Endothelial cell of umbilical vein (primary cell): Measurements from ENCODE around the gene SLC25A21. TPM values are rescaled to one million over a fixed set of nuclear protein-coding genes. Genes with fewer than 3 reads are reported as not detected.

Experiments
- BruUV-seq: library from RNA; stranded (reverse); fragments of 400-500 nt; replicated peaks from 2 replicates; lab custom pipeline; 2021; lab: Mats Ljungman, UMichigan
- CTCF ChIA-PET: fragments of 300-600, 350-600 bp; sonication (Branson Sonifier 250); formaldehyde crosslinking; loops from one replicate; lab custom pipeline; 2021; ENCODE audit warnings: antibody characterized with exemption, inconsistent platforms; lab: Charles Lee
- POLR2A ChIA-PET: fragments of 300-600, 350-600 bp; sonication (Branson Sonifier 250); formaldehyde crosslinking; loops from one replicate; lab custom pipeline; 2021; ENCODE audit warnings: antibody characterized with exemption, inconsistent platforms; lab: Charles Lee
- DNase-seq: peaks from one replicate; pipeline ENCODE4 v3.0.0-alpha.2; 2011; ENCODE audit warnings: low read depth, low spot score
- FAIRE-seq: peaks from 2 replicates; lab custom pipeline; 2011; peaks lifted over from hg19 to GRCh38; lab: Jason Lieb, UNC
- H2AFZ ChIP-seq: 2 replicates; pipeline ENCODE4 v1.6.0; 2012; ENCODE audit warnings: low read depth, low read length, control low read depth, inconsistent platforms
- H3K27ac ChIP-seq: 2 replicates; pipeline ENCODE4 v1.5.1; 2011; ENCODE audit warnings: low read depth, mild to moderate bottlenecking, control low read depth, low read length, moderate library complexity; ENCODE audit not compliant: insufficient read depth
- H3K27me3 ChIP-seq, 2 experiments: 2 replicates each; pipeline versions ENCODE4 v1.6.0 to v1.6.1; 2011; ENCODE audit warnings: low read length in 2 of 2, mixed read lengths in 1 of 2; ENCODE audit not compliant: control insufficient read depth in 2 of 2, insufficient read depth in 2 of 2
- H3K36me3 ChIP-seq, 2 experiments: 2 replicates in 1 of 2; 3 replicates in 1 of 2; pipeline ENCODE4 v1.5.1; 2011; ENCODE audit warnings: low read length in 2 of 2, mild to moderate bottlenecking in 1 of 2, moderate library complexity in 1 of 2; ENCODE audit not compliant: control insufficient read depth in 2 of 2, insufficient read depth in 2 of 2; ENCODE audit errors: extremely low read depth in 1 of 2
- H3K4me1 ChIP-seq: 3 replicates; pipeline ENCODE4 v1.5.1; 2011; ENCODE audit warnings: mild to moderate bottlenecking, low read length; ENCODE audit not compliant: control insufficient read depth, insufficient read depth; ENCODE audit errors: extremely low read depth
- H3K4me2 ChIP-seq: 2 replicates; pipeline ENCODE4 v1.6.1; 2011; ENCODE audit warnings: low read length, control low read depth, mixed read lengths; ENCODE audit not compliant: insufficient read depth
- H3K4me3 ChIP-seq, 3 experiments: fragments of 200-600 bp in 1 of 3; sonication (generic), shearing (Covaris generic) in 1 of 3; replicated peaks in 1 of 3; 2 replicates each; pipeline ENCODE4 v1.5.1; 2011 to 2016; ENCODE audit warnings: control low read depth in 3 of 3, low read length in 3 of 3, mild to moderate bottlenecking in 2 of 3, inconsistent platforms in 1 of 3, low read depth in 1 of 3, moderate library complexity in 1 of 3; ENCODE audit not compliant: insufficient read depth in 1 of 3
- H3K79me2 ChIP-seq: 2 replicates; pipeline ENCODE4 v1.6.0; 2012; ENCODE audit warnings: low read length, inconsistent platforms; ENCODE audit not compliant: control insufficient read depth, insufficient read depth
- H3K9ac ChIP-seq: replicated peaks from 2 replicates; pipeline ENCODE3; 2011; ENCODE audit warnings: low read length, control low read depth; ENCODE audit not compliant: insufficient read depth; ENCODE audit errors: extremely low read depth
- H3K9me1 ChIP-seq: replicated peaks from 3 replicates; pipeline ENCODE4 v1.6.0; 2011; ENCODE audit warnings: mild to moderate bottlenecking, low read length; ENCODE audit not compliant: control insufficient read depth, insufficient read depth; ENCODE audit errors: extremely low read depth
- H3K9me3 ChIP-seq: replicated peaks from 2 replicates; pipeline ENCODE4 v1.5.1; 2012; ENCODE audit warnings: low read length, inconsistent platforms; ENCODE audit not compliant: control insufficient read depth, insufficient read depth
- H4K20me1 ChIP-seq: replicated peaks from 2 replicates; pipeline ENCODE3; 2011; ENCODE audit warnings: mild to moderate bottlenecking, low read length; ENCODE audit not compliant: control insufficient read depth, insufficient read depth; ENCODE audit errors: extremely low read depth
- EZH2 ChIP-seq: IDR thresholded peaks from 2 replicates; pipeline ENCODE4 v1.6.1; 2012; ENCODE audit warnings: borderline replicate concordance, low read depth, mild to moderate bottlenecking, moderate library complexity, low read length, inconsistent platforms; ENCODE audit not compliant: severe bottlenecking
- FOS ChIP-seq: IDR thresholded peaks from 2 replicates; pipeline ENCODE4 v1.6.1; 2011; ENCODE audit warnings: mild to moderate bottlenecking, low read length, moderate library complexity, borderline replicate concordance; ENCODE audit not compliant: insufficient read depth
- GATA2 ChIP-seq: IDR thresholded peaks from 2 replicates; pipeline ENCODE4 v1.7.0; 2011; ENCODE audit warnings: low read depth, mild to moderate bottlenecking, moderate library complexity, mixed read lengths, low read length; ENCODE audit not compliant: insufficient read length, insufficient read depth
- JUN ChIP-seq: IDR thresholded peaks from 2 replicates; pipeline ENCODE4 v1.6.1; 2011; ENCODE audit warnings: borderline replicate concordance, low read depth; ENCODE audit not compliant: insufficient read length, insufficient read depth
- MYC ChIP-seq: IDR thresholded peaks from one replicate; pipeline ENCODE4 v1.6.1; 2011; ENCODE audit warnings: mild to moderate bottlenecking, low read depth, low read length
- POLR2A ChIP-seq: IDR thresholded peaks from 2 replicates; pipeline ENCODE4 v1.6.1; 2012; ENCODE audit warnings: low read depth, mild to moderate bottlenecking, control low read depth, low read length
- POLR2AphosphoS5 ChIP-seq: IDR thresholded peaks from 2 replicates; pipeline ENCODE4 v1.6.1; 2012; ENCODE audit warnings: low read depth, mild to moderate bottlenecking, control low read depth, low read length, moderate library complexity; ENCODE audit not compliant: insufficient read depth
- dilution Hi-C: fragments of 300-500 bp; cut with MboI; formaldehyde crosslinking; loops from one replicate; pipeline ENCODE4 v1.15.0; 2019; ENCODE audit warnings: low sequenced_read_pairs; ENCODE audit not compliant: extremely low pct_ligation_motif_present
- intact Hi-C: fragments of 100-400 bp; cut with micrococcal nuclease; formaldehyde crosslinking; loops from one replicate; pipeline ENCODE4 v1.10.0; 2022
- polyA plus RNA-seq, 4 experiments: library from polyadenylated mRNA; depleted of rRNA in 3 of 4; stranded (reverse) in 3 of 4; unstranded in 1 of 4; fragments of >200 nt; gene quantifications; 2 replicates each; pipeline versions ENCODE4 v1.2.1 to v1.2.3, GENCODE V29; 2011 to 2012; ENCODE audit warnings: missing spikeins in 1 of 4
- total RNA-seq: library from RNA; stranded (reverse); gene quantifications from 2 replicates; pipeline ENCODE4 v1.2.3, GENCODE V29; 2021
- TF ChIP-seq, protein P1 (sequence below): IDR thresholded peaks from 2 replicates; pipeline ENCODE4 v1.6.1; 2011; ENCODE audit not compliant: insufficient read depth, insufficient read length
- TF ChIP-seq, protein P2 (sequence below), 2 donors: IDR thresholded peaks; 1 replicate in 1 of 2; 2 replicates in 1 of 2; pipeline ENCODE4 v1.5.1; 2011; ENCODE audit warnings: low read length in 2 of 2, mild to moderate bottlenecking in 2 of 2, moderate library complexity in 2 of 2, control low read depth in 1 of 2, inconsistent platforms in 1 of 2, low read depth in 1 of 2; ENCODE audit not compliant: insufficient read depth in 1 of 2; ENCODE audit errors: extremely low read depth in 1 of 2

Gene SLC25A21
- total and polyA plus RNA-seq, 2 donors (not counting 3 experiments of a cell fraction or from before 2014, with no cell fraction given), result 0.98 to 1.4 TPM

DNA sequence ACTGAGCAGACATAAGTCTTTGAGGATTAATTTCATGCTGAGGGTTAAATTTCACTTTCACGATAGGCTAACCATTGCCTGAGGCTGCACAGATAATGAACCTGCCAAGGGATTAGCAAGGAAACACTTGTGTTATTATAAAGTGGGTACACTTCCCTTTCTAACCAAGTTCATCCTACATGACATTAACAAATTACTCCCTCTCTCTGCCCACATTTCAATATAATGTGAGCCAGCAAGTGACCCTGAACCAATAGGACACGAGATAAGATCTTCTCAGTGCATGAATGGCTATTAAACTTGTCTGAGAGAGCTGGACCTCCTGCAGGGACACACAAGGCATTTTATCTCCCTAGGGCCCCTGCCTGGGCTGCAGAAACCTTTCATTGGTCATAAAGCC lies 337.3 kb downstream of the SLC25A21 start:
- H3K9ac ChIP-seq, result no peak overlapping the region
- no peak overlapping the region for H3K4me3 ChIP-seq
- H3K9me3 ChIP-seq, result no peaks in the 10 kb centered on the region
- no peaks in the 10 kb centered on the region for H3K4me1 ChIP-seq
- intact Hi-C loops (no loop called here), dilution Hi-C loops (no loop called here)
- POLR2A ChIA-PET, result no interaction called here
- H3K27ac ChIP-seq, result no peak overlapping the region
- H2AFZ ChIP-seq, result no peak overlapping the region
- TF ChIP-seq JUN, result no peak
- no peak for TF ChIP-seq GATA2
- FAIRE-seq, result no peak
- H3K36me3 ChIP-seq, result no peaks in the 10 kb centered on the region
- CTCF ChIA-PET, result no interaction called here
- no peak overlapping the region for H3K4me2 ChIP-seq
- DNase-seq, result no peak
- H3K27me3 ChIP-seq, result no peaks in the 10 kb centered on the region
- BruUV-seq, result no TSS peak
- H4K20me1 ChIP-seq, result no peaks in the 10 kb centered on the region
- H3K79me2 ChIP-seq, result no peaks in the 10 kb centered on the region
- H3K9me1 ChIP-seq, result no peaks in the 10 kb centered on the region

DNA sequence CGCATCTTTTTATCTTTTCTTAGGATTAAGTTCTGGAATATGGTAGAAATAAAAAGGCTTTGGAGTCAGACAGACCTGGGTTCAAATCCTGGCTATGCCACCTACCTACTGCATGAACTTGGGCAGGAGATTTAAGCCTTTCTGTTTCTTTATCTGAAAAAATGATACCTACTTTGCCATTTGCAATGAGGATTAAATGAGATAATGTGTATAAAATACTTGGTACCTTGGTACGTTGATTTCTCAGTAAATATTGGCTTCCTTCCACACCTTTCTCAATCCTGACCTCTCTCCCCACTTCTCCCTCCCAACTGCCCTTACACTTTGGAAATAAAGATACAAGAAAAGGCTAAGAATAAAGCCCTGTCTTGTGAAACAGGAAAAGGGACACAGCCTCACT lies 338.1 kb downstream of the SLC25A21 start:
- Histone ChIP-seq H3K79me2 (no peaks in the 10 kb centered on the region), H3K27ac (no peak overlapping the region), H3K9me3 (no peaks in the 10 kb centered on the region), H3K27me3 (no peaks in the 10 kb centered on the region), H3K36me3 (no peaks in the 10 kb centered on the region), H4K20me1 (no peaks in the 10 kb centered on the region), H2AFZ (no peak overlapping the region), H3K4me1 (no peaks in the 10 kb centered on the region), H3K9me1 (no peaks in the 10 kb centered on the region), H3K9ac (no peak overlapping the region), H3K4me2 (no peak overlapping the region), H3K4me3 (no peak overlapping the region)
- TF ChIP-seq POLR2AphosphoS5 (no peak), MYC (no peak), GATA2 (no peak), EZH2 (no peak), POLR2A (no peak), JUN (no peak), FOS (no peak)
- TF ChIP-seq, protein P1, sequence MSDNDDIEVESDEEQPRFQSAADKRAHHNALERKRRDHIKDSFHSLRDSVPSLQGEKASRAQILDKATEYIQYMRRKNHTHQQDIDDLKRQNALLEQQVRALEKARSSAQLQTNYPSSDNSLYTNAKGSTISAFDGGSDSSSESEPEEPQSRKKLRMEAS, result no peak
- TF ChIP-seq, protein P2, sequence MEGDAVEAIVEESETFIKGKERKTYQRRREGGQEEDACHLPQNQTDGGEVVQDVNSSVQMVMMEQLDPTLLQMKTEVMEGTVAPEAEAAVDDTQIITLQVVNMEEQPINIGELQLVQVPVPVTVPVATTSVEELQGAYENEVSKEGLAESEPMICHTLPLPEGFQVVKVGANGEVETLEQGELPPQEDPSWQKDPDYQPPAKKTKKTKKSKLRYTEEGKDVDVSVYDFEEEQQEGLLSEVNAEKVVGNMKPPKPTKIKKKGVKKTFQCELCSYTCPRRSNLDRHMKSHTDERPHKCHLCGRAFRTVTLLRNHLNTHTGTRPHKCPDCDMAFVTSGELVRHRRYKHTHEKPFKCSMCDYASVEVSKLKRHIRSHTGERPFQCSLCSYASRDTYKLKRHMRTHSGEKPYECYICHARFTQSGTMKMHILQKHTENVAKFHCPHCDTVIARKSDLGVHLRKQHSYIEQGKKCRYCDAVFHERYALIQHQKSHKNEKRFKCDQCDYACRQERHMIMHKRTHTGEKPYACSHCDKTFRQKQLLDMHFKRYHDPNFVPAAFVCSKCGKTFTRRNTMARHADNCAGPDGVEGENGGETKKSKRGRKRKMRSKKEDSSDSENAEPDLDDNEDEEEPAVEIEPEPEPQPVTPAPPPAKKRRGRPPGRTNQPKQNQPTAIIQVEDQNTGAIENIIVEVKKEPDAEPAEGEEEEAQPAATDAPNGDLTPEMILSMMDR (IDR thresholded peaks at IDR 0.05; ENCODE audit: extremely low read depth in 1 of 2, insufficient read depth in 1 of 2, low read depth in 1 of 2, low read length in 2 of 2), result no peak
- FAIRE-seq, result no peak
- dilution Hi-C loops (no loop called here), intact Hi-C loops (no loop called here)
- CTCF ChIA-PET, result no interaction called here
- POLR2A ChIA-PET, result no interaction called here
- DNase-seq, result no peak
- BruUV-seq, result no TSS peak
